ENCODE measurements around the gene TAPT1.

The TAPT1 gene

DNA sequence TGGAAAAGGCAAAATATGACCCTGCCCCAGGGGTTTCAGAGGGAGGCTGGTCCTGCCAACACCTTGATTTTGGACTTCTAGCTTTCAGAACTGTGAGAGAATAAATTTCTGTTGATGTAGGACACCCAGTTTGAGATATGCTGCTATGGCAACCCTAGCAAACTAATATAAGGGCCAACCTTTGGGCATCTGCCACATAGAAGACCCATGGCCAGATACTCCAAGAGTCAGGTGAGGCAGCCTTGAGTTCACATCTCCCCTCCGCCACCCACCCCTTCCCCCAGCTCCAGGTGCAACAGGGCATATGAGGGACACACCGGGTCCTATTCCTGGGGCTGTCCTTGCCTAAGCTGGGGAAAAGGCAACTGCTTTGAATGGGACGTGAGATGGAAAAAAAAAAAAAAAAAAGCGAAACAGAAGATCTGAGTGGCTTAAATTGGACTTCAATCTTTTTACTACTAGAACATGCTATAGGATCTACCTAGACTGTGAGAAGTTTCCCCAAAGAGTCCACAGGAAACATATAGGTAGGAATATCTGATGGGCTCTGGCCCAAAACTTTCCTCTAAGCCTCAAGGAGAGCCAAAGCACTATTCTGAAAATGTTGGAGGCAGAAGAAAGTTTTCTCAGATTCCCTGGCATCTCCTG is 85.9 kb downstream of the TAPT1 start:
- DNase-seq (ENCODE audit: insufficient read length) = no peak
- TF ChIP-seq POLR2AphosphoS5 (IDR thresholded peaks at IDR 0.05; ENCODE audit: low read depth, low read length) (no peak), TAF1 (IDR thresholded peaks at IDR 0.05; ENCODE audit: borderline replicate concordance, low read depth, low read length) (no peak)
- FAIRE-seq = no peak

DNA sequence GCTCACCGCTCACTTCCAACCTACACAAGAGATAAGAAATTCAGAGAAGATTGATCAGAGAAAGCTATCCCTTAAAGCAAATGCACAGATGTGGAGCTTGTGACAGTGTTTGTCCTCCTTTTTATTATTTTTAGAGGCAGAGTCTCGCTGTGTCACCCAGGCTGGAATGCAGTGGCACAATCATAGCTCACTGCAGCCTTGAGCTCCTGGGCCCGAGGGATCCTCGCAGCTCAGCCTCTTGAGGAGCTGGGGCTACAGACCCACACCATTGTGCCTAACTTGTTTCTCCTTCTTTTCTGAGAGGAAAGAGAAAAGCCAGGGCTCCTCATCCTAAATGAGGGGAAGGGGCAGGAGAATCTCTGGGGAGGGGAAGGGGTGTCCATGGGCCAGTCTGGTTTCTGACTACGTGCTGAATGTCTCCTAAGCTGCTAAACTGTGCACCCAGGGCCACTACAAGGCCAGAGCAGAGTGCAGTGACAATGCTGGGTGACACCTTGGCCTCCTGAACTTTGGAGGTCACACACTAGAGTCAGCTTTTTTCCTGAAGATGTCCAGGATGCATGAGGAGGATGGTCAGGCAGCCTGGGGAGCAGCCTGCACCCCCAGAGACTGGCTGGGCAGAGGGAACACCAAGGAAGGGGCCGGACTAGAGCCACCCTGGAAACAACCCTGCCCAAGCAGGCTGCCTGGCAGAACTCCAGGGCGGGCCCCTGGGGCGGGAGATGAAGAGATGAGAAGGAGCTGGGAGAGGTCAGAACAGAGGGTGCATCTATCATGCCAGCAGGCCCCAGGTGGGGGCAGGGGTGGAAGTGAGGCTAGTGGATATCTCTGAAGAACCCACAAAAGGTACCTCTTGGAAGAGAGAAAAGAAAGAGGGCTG is 87.0 kb downstream of the TAPT1 start:
- TF ChIP-seq TAF1 (IDR thresholded peaks at IDR 0.05; ENCODE audit: borderline replicate concordance, low read depth, low read length) = no peak
- TF ChIP-seq POLR2AphosphoS5 (IDR thresholded peaks at IDR 0.05; ENCODE audit: low read depth, low read length) = no peak
- no peak for TF ChIP-seq POLR2A (IDR thresholded peaks at IDR 0.05; ENCODE audit: low read depth, low read length)
- no peak for FAIRE-seq
- DNase-seq (ENCODE audit: insufficient read length) = no peak

DNA sequence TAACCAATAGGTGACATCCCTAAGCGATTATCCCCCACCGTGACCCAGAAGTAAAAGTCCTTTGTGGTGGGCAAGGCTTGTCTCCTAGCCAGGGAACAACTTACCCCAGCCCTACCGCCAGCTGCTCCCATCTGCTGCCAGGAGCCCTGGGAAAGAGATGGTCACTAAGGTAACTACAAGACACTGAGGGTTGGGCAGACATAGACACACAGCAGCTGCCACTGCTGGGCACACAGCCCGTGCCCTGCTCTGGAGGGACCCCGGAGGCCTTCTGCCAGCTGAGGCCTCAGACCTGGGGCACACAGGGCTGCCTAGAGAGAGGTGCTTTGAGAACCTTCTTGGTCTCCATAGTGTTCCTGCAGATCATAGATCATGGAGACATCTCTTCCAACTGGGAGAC is 89.4 kb downstream of the TAPT1 start:
- FAIRE-seq = no peak
- DNase-seq (ENCODE audit: insufficient read length) = no peak
- TF ChIP-seq POLR2AphosphoS5 (IDR thresholded peaks at IDR 0.05; ENCODE audit: low read depth, low read length) (no peak), POLR2A (IDR thresholded peaks at IDR 0.05; ENCODE audit: low read depth, low read length) (no peak), TAF1 (IDR thresholded peaks at IDR 0.05; ENCODE audit: borderline replicate concordance, low read depth, low read length) (no peak)

DNA sequence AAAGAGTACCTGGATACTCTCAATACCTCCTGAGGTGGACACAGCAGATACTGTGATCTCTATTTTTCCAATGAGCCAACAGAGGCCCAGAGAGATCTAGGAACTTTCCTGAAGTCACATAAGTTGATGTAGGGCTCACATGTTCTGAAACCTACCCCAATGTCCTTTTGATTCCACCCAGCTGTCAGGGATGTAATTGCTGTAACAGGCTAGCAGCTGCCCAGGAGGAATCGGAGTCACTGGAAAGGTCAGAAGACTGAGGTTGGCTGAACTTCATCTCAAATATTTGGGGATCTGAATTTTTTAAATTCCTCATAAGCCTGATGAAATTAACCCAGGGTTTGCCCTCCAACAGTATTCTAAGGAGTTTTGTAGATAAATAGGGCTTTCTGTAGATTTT is 90.0 kb downstream of the TAPT1 start:
- DNase-seq (ENCODE audit: insufficient read length) (no peak), FAIRE-seq (no peak)
- TF ChIP-seq POLR2A (IDR thresholded peaks at IDR 0.05; ENCODE audit: low read depth, low read length) (no peak), POLR2AphosphoS5 (IDR thresholded peaks at IDR 0.05; ENCODE audit: low read depth, low read length) (no peak), TAF1 (IDR thresholded peaks at IDR 0.05; ENCODE audit: borderline replicate concordance, low read depth, low read length) (no peak)

DNA sequence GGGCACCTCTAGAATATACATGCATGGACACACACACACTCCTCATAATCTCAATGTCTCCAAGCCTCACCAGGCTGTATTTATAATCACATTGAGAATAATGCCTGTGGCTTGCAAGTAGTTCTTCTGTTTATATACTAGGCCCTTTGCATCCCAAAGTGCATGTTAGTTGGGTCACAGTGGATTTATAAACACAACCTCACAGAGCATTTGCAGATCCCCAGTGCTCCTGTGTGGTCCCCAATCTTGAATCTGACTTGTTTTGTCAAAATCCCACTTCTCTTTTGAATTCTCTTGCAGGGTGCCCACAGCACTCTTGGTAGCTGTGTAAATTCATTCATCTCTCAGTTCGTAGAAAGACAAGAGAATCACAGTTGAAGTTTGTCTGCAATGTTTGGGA is 92.9 kb downstream of the TAPT1 start:
- FAIRE-seq (no peak), DNase-seq (ENCODE audit: insufficient read length) (no peak)
- no peak for TF ChIP-seq TAF1 (IDR thresholded peaks at IDR 0.05; ENCODE audit: borderline replicate concordance, low read depth, low read length)

DNA sequence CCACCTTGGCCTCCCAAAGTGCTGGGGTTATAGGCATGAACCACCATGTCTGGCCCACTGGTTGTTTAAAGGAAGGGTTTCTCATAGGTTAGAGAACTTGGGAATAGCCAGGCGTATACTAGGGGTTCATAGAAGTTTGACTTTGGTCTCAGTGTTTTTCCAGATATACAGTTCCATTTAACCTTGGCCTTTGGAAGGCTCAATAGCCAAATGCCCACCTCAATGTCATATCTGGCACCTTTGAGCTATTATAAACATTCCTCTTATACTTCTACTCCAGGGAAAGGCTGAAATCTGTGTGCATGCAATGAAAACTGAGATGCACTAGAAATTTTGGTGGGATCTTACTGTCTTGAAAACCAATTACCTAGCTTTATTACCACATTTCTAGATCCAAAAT is 95.0 kb downstream of the TAPT1 start:
- no peak for DNase-seq (ENCODE audit: insufficient read length)
- TF ChIP-seq POLR2AphosphoS5 (IDR thresholded peaks at IDR 0.05; ENCODE audit: low read depth, low read length) (no peak), TAF1 (IDR thresholded peaks at IDR 0.05; ENCODE audit: borderline replicate concordance, low read depth, low read length) (no peak), POLR2A (IDR thresholded peaks at IDR 0.05; ENCODE audit: low read depth, low read length) (no peak)
- no peak for FAIRE-seq

DNA sequence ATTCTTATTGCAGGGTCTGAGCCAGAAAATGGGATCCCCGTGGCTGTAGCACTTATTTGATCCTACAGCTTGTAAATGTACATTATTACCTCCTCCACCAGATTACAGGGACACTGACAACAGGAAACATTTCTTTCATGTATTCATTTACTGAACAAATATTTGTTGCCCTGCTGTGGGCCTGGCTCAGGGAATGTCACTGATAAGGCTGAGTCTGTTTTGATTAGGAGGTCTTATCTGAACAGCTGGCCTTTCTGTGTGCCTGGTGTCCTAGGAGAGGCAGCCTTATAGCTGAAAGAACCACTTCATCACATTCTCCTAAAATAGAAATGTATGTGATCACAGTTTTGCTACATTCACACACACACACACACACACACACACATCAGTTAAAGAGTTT is 96.9 kb downstream of the TAPT1 start:
- DNase-seq (ENCODE audit: insufficient read length) = no peak
- no peak for TF ChIP-seq TAF1 (IDR thresholded peaks at IDR 0.05; ENCODE audit: borderline replicate concordance, low read depth, low read length)
- no peak for TF ChIP-seq POLR2AphosphoS5 (IDR thresholded peaks at IDR 0.05; ENCODE audit: low read depth, low read length)
- no peak for TF ChIP-seq POLR2A (IDR thresholded peaks at IDR 0.05; ENCODE audit: low read depth, low read length)
- no peak for FAIRE-seq

DNA sequence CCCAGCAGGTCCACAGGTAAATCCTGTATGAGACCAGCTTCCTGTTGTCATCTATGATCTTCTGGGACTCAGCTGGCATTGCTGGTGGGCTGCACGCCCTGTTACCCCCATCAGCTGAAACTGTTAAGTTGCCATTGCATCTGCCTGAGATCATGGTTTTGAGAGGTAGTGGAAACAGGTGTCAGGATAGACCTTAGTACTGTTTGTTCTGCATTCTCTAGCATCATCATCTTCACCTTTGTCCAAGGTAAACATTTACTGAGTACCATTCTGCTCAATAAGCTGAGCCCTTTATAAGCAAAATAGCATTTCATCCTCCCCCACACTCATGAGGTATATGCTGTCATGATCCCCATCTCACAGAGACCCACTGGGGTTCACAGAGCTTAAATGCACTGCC is 99.6 kb downstream of the TAPT1 start:
- DNase-seq (ENCODE audit: insufficient read length) = no peak
- TF ChIP-seq POLR2AphosphoS5 (IDR thresholded peaks at IDR 0.05; ENCODE audit: low read depth, low read length) (no peak), TAF1 (IDR thresholded peaks at IDR 0.05; ENCODE audit: borderline replicate concordance, low read depth, low read length) (no peak)
- no peak for FAIRE-seq

DNA sequence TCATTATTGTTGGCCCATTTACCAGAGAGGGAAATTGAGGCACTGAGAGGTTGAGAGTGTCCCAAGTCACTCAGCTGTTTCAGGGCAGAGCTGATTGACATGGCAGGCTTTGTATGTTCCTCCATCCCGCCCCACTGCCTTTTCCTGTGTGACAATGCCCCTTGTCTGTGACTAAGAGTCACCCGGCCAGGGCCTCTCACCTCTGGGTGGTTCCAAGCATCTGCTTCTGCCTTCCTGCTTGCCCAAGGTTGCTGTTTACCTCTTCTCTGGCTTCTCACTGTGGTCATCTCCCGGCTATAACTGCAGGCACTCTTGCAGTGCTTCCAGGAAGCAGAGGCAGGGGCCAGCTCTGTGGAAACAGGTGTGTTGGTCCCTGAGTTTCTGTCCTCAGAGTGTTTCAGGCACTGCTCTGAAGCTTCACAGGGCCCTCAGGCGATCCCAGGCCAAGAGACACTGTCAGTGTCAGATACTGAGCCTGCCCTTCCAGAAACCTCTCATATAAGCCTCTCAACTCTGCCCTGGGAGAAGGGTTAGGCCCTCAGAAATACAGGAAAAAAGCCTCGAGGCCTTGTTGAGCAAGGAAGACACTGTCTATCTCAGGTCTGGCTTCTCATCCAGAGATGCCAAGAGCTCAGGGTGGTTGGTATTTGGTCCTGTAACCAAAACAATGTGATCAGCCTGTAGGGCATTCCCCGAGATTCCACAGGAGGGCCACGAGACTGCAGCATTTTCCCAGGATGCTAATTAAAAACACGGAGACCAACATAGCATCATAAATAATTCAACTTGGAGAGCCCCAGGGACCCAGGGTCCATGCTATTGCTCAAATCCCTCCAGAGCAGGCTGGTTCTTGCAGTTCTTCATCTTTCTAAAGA is 100.5 kb downstream of the TAPT1 start:
- FAIRE-seq (no peak), DNase-seq (ENCODE audit: insufficient read length) (no peak)
- no peak for TF ChIP-seq TAF1 (IDR thresholded peaks at IDR 0.05; ENCODE audit: borderline replicate concordance, low read depth, low read length)
- TF ChIP-seq POLR2A (IDR thresholded peaks at IDR 0.05; ENCODE audit: low read depth, low read length) = no peak
- TF ChIP-seq POLR2AphosphoS5 (IDR thresholded peaks at IDR 0.05; ENCODE audit: low read depth, low read length) = no peak

DNA sequence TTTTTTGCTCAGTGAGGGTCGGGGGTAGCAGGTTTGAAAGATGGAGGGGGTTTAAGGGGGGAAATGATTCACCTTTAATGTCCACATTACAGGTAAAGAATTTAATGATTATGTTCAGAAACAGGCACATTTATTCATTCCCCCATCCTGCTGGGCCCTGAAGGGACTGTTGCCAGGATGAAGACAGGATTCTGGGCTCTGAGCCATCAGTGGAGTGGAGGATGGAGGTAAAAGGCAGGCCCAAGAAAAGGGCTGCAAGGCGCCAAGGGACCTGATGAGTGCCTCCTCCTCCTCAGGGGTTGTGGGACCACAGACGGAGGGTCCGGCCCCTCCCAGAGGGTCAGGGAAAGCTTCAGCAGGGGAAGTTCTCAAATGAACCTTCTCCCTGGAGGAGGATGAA is 102.0 kb downstream of the TAPT1 start:
- no peak for DNase-seq (ENCODE audit: insufficient read length)
- no peak for FAIRE-seq
- TF ChIP-seq POLR2A (IDR thresholded peaks at IDR 0.05; ENCODE audit: low read depth, low read length) (no peak), TAF1 (IDR thresholded peaks at IDR 0.05; ENCODE audit: borderline replicate concordance, low read depth, low read length) (no peak), POLR2AphosphoS5 (IDR thresholded peaks at IDR 0.05; ENCODE audit: low read depth, low read length) (no peak)

DNA sequence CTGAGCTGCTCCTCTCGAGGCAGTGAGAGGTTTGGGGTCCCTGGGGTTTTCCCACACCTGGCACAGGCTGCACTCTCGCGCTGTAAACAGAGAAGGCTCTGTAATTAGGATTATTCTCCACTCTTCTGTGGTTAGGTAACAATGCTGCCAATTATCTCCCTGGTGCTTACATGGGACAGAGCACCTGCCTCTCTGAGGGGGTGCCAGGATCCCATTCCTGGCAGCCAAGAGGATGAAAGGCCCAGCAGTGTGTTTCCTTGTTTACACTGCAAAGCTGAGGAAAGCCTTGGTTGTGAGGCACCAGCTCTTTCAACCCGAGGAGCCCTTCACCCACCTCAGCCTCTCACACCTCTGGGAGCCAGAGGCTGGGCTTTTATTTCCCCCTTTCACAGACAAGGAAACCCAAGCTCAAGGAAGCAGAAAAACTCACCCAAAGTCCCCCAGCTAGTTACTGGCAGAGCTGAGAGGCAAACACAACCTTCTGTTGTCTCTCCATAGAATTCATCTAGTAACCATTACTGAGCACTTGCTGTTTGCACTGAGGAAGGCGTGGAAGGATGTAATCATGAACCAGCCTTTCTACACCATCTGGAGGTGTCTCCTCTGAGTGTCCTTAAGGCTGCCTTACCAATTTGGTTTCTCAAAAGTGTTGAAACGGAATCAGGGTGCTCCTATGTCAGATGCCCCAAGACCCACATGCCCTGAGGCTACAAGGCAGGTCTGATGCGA is 102.8 kb downstream of the TAPT1 start:
- FAIRE-seq (no peak), DNase-seq (ENCODE audit: insufficient read length) (no peak)
- TF ChIP-seq POLR2AphosphoS5 (IDR thresholded peaks at IDR 0.05; ENCODE audit: low read depth, low read length) (no peak), TAF1 (IDR thresholded peaks at IDR 0.05; ENCODE audit: borderline replicate concordance, low read depth, low read length) (no peak), POLR2A (IDR thresholded peaks at IDR 0.05; ENCODE audit: low read depth, low read length) (no peak)

Measured in GM12892 (cell line).